HG03139 (cell line): ENCODE results near the gene CHAMP1.
A peak's percentile ranks its signal among the peaks of the same experiment; 100 is the strongest.

Source experiments
- ATAC-seq: cut with Tn5 transposase; IDR thresholded peaks from one replicate; pipeline ENCODE4 v1.9.1; 2021; ENCODE audit not compliant: unreplicated experiment

CHAMP1 gene, protein sequence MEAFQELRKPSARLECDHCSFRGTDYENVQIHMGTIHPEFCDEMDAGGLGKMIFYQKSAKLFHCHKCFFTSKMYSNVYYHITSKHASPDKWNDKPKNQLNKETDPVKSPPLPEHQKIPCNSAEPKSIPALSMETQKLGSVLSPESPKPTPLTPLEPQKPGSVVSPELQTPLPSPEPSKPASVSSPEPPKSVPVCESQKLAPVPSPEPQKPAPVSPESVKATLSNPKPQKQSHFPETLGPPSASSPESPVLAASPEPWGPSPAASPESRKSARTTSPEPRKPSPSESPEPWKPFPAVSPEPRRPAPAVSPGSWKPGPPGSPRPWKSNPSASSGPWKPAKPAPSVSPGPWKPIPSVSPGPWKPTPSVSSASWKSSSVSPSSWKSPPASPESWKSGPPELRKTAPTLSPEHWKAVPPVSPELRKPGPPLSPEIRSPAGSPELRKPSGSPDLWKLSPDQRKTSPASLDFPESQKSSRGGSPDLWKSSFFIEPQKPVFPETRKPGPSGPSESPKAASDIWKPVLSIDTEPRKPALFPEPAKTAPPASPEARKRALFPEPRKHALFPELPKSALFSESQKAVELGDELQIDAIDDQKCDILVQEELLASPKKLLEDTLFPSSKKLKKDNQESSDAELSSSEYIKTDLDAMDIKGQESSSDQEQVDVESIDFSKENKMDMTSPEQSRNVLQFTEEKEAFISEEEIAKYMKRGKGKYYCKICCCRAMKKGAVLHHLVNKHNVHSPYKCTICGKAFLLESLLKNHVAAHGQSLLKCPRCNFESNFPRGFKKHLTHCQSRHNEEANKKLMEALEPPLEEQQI

DNA sequence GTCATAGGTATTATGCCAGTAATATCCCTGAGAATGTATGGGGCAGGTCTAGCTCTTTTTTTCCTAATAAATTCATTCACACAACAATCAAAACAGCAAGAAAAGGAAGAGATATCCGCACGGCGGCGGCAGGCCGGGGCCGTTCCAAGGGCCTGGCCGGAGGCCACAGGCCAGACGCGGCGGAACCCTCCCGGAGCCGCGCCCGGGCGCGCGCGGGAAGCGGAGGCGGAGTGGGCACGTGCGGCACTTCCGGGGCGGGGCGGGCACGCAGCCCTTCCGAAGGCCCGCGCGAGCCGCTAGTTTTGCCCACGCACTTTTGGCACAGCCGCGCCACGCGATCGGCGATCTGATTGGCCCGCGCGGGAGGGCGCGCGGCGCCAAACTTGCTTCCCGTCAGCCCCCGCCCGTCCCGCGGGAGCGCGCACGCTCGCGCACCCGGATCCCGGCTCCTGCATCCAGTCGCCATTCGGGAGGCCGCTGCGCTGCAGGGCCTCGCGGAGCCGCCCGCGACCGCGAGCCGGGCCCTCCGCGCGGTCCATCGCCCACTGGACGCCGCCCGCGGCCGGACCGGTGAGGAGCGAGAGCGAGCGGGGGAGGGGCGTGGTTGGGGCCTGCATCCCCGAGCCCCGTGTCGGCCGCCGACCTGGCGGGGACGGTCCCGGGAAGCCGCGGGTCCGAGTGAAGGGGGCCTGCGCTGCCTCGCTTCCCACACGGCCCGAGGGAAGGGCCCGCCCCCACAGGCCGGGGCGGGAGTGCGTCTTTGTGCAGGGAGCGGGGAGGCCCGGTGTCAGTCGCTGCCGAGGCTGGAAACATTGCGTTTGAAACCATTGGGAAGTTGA lies at the start of gene CHAMP1:
TSS of gene CHAMP1 (plus strand) at position 430 of the 839 bp plus-strand sequence. CDS start 9,340 bp downstream, outside the sequence.
- peak; percentile 84 for ATAC-seq

DNA sequence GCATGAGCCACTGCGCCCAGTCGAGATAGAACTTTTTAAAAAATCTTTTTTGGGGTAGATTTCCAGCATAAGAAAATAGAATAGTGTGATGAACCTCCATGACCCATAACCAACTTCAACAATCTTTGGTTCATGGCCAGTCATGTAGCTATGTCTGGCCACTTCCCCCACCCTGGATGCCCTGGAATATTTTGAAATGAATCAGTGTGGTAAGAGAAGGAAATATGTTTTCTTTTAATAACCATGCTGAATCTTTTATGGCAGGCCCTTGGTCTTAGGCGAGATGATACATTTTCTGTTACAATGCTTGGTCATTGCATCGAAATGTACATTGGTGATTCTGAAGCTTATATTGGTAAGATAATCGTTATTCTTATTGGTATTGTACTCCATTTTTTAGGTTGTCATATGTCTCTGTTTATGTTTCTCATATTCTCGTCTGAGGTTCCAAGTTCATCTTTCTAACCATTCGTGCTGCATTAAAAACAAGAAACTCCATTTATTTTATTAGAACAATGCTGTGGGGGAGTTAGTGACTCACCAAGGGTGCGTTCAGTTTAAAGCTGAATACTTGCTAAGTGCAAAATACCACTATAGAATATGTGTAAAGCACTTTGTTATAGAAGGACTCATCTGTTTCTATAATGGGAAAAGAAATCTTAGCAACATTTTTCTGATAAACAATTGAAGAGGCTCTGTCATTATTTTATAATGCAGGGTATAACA lies 49.3 kb upstream of the CHAMP1 start:
- ATAC-seq = no peak

DNA sequence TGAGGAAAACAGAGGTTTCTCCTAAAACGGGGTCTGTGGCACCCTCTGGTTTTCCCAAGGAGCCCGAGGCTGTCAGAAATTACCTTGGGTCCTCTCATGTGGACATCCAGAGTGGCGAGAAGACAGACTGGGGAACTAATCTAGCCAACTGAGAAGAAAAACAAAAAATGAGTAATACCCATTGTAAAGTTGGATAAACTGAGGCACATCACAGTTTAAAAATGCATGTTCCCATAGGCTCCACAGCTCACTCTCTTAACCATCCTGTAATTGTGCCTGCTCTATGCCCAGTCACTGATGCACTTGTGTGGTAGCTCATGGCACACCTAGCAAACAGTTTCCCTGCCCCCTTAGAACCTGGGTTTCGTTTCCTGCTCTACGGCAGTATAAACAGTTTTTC lies 48.1 kb upstream of the CHAMP1 start:
- no peak for ATAC-seq

DNA sequence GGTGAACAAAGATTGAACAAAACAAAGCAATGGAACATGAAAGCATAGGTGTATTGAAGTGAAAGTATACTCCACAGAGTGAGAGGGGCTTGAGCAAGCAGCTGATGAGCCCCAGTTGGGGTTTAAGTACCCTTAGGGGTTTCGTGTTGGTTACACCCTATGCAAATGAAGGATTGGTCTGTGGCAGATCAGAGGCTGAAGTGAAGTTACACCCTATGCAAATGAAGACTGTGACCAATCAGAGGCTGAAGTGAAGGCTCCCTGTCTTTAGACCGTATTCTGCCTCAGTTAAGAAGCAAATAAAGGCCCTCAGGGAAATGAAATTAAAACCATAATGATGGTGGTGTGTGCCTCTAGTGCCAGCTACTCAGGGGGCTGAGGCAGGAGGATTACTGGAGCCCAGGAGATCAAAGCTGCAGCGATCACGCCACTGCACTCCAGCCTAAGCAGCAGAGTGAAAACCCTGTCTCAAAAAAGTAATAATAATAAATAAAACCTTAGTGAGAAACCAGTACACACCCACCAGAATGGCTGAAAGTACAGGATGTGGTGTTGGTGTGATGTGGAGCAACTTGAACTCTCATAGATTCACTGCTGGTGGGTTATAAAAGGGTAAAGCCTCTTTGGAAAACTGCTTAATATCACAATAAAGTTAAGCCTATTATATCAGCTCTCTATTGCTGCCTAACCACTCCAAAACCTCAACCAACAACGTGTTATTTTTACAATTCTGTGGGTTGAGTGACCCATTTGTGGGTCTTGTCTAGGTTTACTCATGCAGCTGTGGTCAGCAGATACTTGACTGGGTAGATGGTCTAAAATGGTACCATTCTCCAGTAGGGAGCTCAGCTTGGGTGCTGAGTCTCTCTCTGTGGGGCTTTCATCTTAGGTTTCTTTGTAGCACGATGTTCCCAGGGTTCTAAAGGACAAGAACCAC lies 45.7 kb upstream of the CHAMP1 start:
- ATAC-seq = no peak

DNA sequence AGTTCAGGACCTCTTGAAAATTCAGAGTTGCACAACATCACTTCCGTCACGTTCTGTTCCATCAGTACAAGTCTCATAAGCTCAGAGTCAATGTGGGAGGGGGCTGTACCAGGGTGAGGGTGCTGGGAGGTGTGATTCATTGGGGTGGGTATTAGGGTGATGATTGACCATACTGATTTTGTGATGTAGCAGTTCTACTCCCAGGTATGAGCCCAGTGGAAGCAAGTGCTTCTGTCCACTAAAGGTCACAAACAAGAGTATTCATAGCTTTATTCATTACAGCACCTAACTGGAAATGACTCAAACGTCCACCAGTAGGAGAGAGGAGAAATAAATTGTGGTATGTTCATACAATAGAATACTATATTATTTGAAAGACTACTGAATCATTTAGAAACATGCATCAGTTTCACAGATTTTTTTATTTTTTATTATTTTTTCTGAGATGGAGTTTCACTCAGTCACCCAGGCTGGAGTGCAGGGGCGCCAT lies 45.0 kb upstream of the CHAMP1 start:
- ATAC-seq = no peak

DNA sequence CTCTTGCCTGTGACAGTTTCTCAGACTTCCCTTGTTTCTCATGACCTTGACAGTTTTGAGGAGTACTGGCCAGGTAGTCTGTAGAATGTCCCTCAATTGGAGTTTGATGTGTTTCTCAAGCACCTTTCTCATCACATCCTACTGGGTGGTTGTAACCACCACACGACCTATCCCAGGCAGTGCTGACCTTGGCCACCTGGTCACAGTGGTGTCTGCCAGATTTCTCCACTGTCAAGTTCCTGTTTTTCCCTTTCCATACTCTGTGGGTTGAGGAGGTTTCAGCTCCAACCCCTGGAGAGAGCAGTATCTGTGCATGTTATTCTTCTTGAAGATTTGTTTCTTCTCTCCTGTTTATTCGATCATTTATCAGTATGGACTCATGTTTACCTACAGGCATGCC lies 41.3 kb upstream of the CHAMP1 start:
- no peak for ATAC-seq

DNA sequence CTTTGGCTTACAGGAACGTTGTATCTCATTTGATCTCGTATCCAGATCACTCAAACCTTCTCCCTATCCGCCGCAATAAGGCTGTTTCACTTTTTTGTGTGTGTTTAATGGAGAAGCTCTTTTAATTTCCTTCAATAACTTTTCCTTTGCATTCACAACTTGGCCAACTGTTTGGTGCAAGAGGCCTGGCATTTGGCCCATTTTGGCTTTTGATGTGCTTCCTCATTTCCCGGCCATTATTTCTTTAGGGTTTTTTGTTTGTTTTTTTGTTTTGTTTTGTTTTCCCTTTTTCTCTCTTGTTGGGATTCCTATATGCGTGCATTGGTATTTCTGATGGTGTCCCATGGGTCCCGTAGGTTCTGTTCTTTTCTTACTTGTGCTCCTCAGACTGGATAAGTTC lies 39.0 kb upstream of the CHAMP1 start:
- ATAC-seq = no peak

DNA sequence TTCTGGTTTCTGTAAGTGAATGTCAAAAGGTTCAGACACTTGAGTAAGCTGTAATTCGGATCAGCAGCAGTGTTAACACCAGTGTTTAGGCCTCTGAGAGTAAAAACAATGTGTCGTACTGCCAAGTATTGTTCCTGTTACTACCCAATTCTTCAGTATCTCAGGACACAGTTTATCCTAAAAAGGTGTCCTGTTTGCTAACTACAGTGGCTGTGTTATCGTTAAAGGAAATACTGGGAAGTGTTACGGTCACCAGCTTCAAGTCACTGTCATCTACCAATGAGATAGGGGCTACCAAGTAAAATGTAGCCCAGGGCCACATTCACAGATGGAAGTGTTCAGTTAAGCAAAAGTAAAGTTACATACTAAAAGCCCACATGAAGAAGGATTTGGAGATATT lies 35.2 kb upstream of the CHAMP1 start:
- no peak for ATAC-seq

DNA sequence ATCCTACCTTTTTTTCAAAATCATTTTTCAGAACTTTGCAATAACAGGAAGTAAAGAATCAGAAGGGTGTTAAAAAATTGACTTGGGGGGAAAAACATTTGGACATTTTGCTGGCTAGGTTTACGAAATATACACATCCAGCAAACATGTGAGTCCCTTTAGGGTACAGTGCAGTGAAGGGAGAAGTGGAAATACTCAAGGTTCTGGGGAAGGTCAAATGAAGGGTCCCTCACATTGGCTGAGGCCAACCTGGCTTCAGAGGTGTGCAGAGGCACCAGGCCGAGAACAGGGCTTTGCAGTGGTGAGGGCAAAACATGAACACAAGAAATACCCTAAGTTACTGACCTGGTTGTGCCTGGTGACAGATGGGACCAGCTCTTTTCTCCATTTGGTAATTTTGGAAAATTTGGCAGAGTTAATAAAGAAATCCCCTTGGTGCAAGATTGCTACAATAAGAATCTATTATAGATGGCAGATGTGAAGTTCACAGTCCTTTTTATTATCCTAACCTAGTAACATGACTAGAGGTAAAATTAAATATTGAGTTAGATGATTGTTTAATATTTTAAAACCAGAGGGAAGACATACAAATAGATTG lies 34.4 kb upstream of the CHAMP1 start:
- ATAC-seq = no peak

DNA sequence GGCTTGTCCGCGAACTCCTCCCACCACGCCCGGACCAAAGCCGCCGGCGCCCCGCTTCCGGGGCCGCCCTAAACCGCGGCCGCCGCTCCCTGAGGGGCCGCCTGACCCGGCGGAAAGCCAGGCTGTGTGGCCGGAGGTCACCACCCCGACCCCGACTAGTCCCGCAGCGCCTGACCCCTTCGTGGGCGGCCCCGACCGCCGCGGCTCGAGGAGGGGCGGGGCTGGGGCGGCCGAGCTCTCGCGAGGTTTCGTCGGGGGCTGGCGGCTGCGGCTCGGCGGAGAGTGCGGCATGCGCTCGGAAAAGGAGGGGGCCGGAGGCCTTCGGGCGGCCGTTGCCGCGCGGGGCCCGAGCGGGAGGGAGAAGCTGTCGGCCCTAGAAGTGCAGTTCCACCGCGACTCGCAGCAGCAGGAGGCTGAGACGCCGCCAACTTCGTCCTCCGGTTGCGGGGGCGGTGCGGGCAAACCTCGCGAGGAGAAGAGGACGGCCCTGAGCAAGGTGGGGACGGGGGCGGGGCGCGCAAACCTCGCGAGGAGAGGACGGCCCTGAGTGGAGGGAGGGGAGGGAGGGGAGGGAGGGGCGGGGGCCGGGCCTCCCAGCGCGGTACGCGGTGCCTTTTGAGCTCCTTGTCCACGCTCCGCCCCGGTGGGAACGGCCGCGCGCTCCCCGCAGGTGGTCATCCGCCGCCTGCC lies 32.8 kb upstream of the CHAMP1 start, which contains the start of gene UPF3A:
TSS of gene UPF3A (plus strand) at position 251 of the 690 bp plus-strand sequence. CDS start at position 290, 39 bp downstream.
- peak; percentile 64 for ATAC-seq

DNA sequence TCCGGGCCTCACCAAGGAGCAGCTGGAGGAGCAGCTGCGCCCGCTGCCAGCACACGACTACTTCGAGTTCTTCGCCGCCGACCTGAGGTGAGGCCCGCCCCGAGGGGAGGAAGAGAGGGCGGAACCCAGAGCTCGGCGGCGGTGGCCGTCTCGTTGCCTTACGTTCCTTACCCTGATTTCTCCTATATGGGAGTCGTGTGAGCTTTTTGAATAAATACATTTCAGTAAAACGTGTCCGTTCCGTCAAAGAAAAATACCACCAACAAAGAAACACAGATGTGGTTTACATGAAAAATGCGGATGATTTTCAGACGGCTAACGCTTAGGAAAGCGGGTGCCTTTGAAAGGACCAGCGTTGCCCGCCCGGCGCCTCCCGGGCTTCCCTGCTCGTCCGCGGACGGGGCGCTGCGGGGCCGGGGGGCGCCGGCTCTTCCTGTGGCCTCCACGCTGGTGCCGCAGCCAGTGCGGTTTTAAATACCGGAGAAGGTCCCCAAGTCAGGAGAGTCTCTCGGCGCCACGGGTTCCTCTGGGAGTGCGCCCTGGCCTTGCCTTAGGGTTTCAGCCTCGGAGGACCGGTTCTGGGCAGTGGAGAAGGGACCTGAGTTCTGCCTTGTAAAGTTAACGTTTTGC lies 32.1 kb upstream of the CHAMP1 start:
- ATAC-seq = peak; percentile 50

DNA sequence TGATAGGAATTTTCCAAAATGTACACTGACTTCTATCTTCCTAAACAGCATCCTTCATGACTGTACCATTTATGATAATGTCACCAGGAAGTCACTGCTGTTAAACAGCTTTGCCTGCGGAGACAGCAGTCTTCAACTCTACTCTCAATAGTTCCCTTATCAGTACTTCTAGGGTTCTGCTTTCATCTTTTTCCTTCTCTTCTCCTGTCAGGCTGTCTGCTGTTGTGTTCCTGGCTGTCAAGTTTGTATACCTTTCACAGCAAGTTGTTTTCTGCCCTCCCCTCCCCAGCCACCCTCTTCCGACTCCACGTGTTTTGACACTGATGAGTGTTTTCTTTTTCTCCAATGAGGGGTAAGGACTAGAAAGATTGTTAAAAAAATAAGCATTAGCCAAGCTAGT lies 30.7 kb upstream of the CHAMP1 start:
- ATAC-seq = no peak

DNA sequence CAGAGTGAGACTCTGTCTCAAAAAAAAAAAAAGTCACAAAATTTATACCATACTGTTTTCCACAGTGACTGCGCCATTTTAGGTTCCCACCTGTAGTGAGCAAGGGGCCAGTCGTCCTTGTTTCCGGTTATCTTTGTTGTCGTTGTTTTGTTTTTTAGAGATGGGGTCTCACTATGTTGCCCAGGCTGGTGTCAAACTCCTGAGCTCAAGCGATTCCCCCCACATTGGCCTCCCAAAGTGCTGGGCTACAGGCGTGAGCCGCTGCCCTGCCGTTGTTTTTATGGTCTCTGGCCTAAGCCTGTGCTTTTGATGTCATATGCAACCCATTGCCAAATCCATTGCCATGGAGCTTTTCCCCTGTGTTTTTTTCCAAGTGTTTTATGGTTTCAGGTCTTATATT lies 29.6 kb upstream of the CHAMP1 start:
- ATAC-seq = no peak

DNA sequence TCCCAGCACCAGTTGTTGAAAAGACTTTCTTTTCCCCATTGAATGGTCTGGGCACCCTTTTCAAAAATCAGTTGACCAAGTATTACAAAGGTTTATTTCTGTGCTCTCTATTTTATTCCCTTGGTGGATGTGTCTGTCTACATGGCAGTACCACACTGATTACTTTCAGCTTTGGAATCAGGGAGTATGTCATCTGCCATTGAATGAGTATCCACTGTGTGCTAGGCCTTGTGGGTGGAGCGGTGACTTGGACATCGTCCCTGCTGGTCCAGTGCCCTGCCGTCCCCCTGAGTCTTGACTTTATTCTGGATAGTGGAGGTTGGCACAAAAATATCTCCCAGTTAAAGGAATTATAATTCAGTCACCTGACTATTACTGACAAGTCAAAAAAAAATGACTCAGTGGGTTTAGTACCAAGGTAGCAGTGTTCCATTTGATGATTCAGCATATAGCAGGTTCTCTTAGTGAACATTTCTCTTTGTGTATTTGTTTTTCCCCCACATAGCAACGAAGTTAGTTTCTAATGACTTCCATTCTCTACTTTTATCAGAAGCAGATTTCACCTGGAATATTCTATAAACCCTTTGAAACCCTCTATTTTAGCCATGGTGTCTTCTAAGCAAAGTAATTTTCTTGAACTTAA lies 29.0 kb upstream of the CHAMP1 start:
- ATAC-seq = no peak

DNA sequence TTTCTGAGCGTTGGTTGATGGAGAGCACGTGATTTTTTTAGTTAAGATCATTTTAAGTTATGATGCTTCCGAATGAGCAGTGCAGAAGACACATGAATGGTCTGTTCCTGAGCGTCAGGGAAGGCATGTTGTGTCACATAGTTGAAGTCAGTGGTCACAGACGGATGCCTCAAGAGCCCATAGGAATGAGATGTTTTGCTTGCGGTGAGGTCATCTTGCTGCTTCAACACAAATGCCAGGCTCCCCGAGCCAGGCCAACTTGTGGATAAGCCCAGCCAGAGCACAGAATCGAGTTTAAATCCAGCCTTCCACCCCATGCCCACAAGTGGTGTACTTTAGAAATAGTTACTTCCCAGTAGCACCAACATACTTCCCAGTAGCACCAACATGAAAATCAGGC lies 27.5 kb upstream of the CHAMP1 start:
- ATAC-seq = no peak

DNA sequence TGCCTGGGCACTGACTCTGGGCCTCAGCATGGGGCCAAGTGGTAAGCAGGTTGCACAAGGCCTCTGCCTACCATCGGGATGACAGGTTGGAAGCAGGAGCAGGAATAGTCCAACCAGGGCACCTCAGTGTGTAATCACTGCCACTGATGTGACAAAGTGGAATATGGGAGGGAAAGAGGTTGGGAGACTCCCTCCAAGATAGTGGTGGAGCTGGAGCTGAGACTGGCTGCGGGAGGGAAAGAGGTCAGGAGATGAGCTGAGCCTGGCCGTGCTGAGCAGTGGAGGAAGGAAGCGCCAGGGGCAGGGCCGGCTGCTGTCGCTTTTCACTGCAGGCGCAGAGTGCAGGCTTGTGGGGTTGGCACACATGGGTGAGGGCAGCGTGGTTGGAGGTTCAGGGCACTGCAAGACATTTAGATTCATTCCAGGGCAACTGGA lies 26.1 kb upstream of the CHAMP1 start:
- ATAC-seq = no peak

DNA sequence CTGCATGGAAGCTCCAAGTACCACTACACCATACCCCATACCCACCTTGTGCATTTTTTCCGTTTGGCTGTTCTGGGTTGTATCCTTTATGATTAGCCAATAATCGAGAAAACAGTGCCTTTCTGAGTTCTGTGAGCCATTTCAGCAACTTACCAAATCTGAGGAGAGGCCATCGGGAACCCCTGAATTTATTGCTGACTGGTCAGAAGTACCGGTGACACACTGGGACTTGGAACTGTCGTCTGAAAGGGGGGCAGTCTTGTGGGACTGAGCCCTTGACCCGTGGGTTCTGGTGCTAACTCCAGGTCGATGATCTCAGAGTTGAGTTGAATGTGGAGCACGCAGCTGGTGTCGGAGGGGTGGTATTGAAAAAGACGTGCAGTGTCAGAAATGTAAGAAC lies 17.9 kb upstream of the CHAMP1 start:
- ATAC-seq = no peak
